NCI-H146 treated with DMSO at 0.1 percent for 48 hours (cell line): ENCODE results near the gene LSMEM2.
"Not testable (repeated sequence)": the region's sequence is repeated elsewhere in the genome, so short reads cannot be mapped to it uniquely, and the experiment has no call there.

Experiments
- DNase-seq: peaks from one replicate; lab custom pipeline; 2025; ENCODE audit not compliant: unreplicated experiment; lab: John Stamatoyannopoulos, UW

LSMEM2 gene

GRCh38 chr3:50264383-50264963 is 14.4 kb upstream of the LSMEM2 start:
- DNase-seq, result no peak

GRCh38 chr3:50264964-50265485 is 13.9 kb upstream of the LSMEM2 start:
- no peak for DNase-seq

GRCh38 chr3:50265571-50265970 is 13.3 kb upstream of the LSMEM2 start:
- DNase-seq, result no peak

GRCh38 chr3:50266017-50266416 is 12.9 kb upstream of the LSMEM2 start:
- no peak for DNase-seq

- no peak for DNase-seq
These were observed 12.1 kb upstream of the LSMEM2 start for GRCh38 chr3:50266836-50267235.

GRCh38 chr3:50267280-50267913 is 11.5 kb upstream of the LSMEM2 start:
- peak; percentile 16 for DNase-seq

- DNase-seq, result no peak
These were observed 10.6 kb upstream of the LSMEM2 start for GRCh38 chr3:50268276-50268675.

- no peak for DNase-seq
These were observed 10.0 kb upstream of the LSMEM2 start, which contains the start of gene SEMA3B for GRCh38 chr3:50268703-50269451. Gene SEMA3B, plus strand, starts transcription at chr3:50269147. Its CDS starts 94 bp downstream, at chr3:50269241.

- no peak for DNase-seq
These were observed 9.4 kb upstream of the LSMEM2 start for GRCh38 chr3:50269460-50269859.

GRCh38 chr3:50269977-50270413 is 8.9 kb upstream of the LSMEM2 start:
- DNase-seq, result no peak

GRCh38 chr3:50270422-50271224 is 8.3 kb upstream of the LSMEM2 start:
- DNase-seq, result no peak

GRCh38 chr3:50271314-50271936 is 7.5 kb upstream of the LSMEM2 start:
- DNase-seq, result no peak

- not testable (repeated sequence) for DNase-seq
These were observed 6.4 kb upstream of the LSMEM2 start for GRCh38 chr3:50272538-50272910.

- peak; percentile 40 for DNase-seq
These were observed 5.8 kb upstream of the LSMEM2 start for GRCh38 chr3:50272911-50273688.

- no peak for DNase-seq
These were observed 5.2 kb upstream of the LSMEM2 start for GRCh38 chr3:50273689-50274065.

GRCh38 chr3:50274371-50275104 is 4.3 kb upstream of the LSMEM2 start:
- no peak for DNase-seq

- DNase-seq, result no peak
These were observed 3.5 kb upstream of the LSMEM2 start for GRCh38 chr3:50275141-50275995.

GRCh38 chr3:50275996-50276761 is 2.7 kb upstream of the LSMEM2 start:
- DNase-seq, result no peak
